Natural killer cell (primary cell): ENCODE results near the gene DPP7. TPM values are rescaled to one million over a fixed set of nuclear protein-coding genes. Genes with fewer than 3 reads are reported as not detected.

Experiments used
- ATAC-seq, 3 donors: fragments of 150-1000 bp in 2 of 3; fragments of 200-7000 bp in 1 of 3; cut with Tn5 transposase; 1 replicate in 1 of 3; 2 replicates in 2 of 3; pipeline ENCODE4 v1.10.0; 2021; ENCODE audit warnings: mild to moderate bottlenecking in 2 of 3, moderate library complexity in 2 of 3
- DNase-seq, 2 donors: peaks; one replicate each; pipeline versions ENCODE4 v3.0.0 to v3.0.0-alpha.2; 2013 to 2021; ENCODE audit warnings: mixed read lengths in 1 of 2
- H3K27ac ChIP-seq: one replicate; pipeline ENCODE4 v1.5.1; 2013; ENCODE audit warnings: mild to moderate bottlenecking, low read length
- H3K27me3 ChIP-seq: one replicate; pipeline ENCODE4 v1.6.1; 2013; ENCODE audit warnings: low read length; ENCODE audit not compliant: control insufficient read depth, insufficient read depth
- H3K36me3 ChIP-seq: one replicate; pipeline ENCODE4 v1.6.1; 2013; ENCODE audit warnings: low read length; ENCODE audit not compliant: control insufficient read depth, insufficient read depth
- H3K4me1 ChIP-seq: one replicate; pipeline ENCODE4 v1.6.1; 2013; ENCODE audit warnings: low read length; ENCODE audit not compliant: control insufficient read depth, insufficient read depth
- H3K4me3 ChIP-seq: one replicate; pipeline ENCODE4 v1.5.1; 2013; ENCODE audit warnings: low read length
- H3K9me3 ChIP-seq: one replicate; pipeline ENCODE4 v1.6.1; 2013; ENCODE audit warnings: low read length; ENCODE audit not compliant: control insufficient read depth, insufficient read depth
- H3K27ac Mint-ChIP-seq, 2 donors: one replicate each; pipeline ENCODE4 v1.8.0; 2022; ENCODE audit warnings: mild to moderate bottlenecking in 2 of 2, mixed read lengths in 2 of 2, moderate library complexity in 1 of 2
- H3K27me3 Mint-ChIP-seq, 2 donors: one replicate each; pipeline ENCODE4 v1.8.0; 2022; ENCODE audit warnings: low read depth in 2 of 2, mixed read lengths in 2 of 2
- H3K36me3 Mint-ChIP-seq: one replicate; pipeline ENCODE4 v1.8.0; 2022; ENCODE audit warnings: mixed read lengths
- H3K4me1 Mint-ChIP-seq, 2 donors: one replicate each; pipeline ENCODE4 v1.8.0; 2022; ENCODE audit warnings: mixed read lengths in 2 of 2
- H3K4me3 Mint-ChIP-seq: one replicate; pipeline ENCODE4 v1.8.0; 2022; ENCODE audit warnings: mild to moderate bottlenecking, moderate library complexity, mixed read lengths
- H3K9me3 Mint-ChIP-seq, 2 donors: one replicate each; pipeline ENCODE4 v1.8.0; 2022; ENCODE audit warnings: mixed read lengths in 2 of 2
- WGBS: methylation state at CpG from one replicate; pipeline ENCODE4 v1.1.7; 2013; ENCODE audit warnings: missing lambda C conversion rate; ENCODE audit not compliant: insufficient coverage; 5-methylcytosine and 5-hydroxymethylcytosine counted together
- intact Hi-C: fragments of 100-400 bp; cut with micrococcal nuclease; formaldehyde crosslinking; loops from one replicate; pipeline ENCODE4 v1.14.2; 2022
- total RNA-seq, 4 donors: library from RNA; stranded (reverse); fragments of 120-200 nt in 1 of 4; gene quantifications; one replicate each; pipeline versions ENCODE4 v1.2.3 to v1.2.4, GENCODE V29; 2013 to 2022
- TF ChIP-seq, protein P1 (sequence below): fragments of 200-600 bp; IDR thresholded peaks from one replicate; pipeline ENCODE4 v1.8.0; 2022; ENCODE audit warnings: antibody characterized with exemption

Gene DPP7
- total RNA-seq, 3 donors from 2014 or later (not counting 1 experiment from before 2014, with no cell fraction given): 233 to 264 (median 251) TPM

DNA sequence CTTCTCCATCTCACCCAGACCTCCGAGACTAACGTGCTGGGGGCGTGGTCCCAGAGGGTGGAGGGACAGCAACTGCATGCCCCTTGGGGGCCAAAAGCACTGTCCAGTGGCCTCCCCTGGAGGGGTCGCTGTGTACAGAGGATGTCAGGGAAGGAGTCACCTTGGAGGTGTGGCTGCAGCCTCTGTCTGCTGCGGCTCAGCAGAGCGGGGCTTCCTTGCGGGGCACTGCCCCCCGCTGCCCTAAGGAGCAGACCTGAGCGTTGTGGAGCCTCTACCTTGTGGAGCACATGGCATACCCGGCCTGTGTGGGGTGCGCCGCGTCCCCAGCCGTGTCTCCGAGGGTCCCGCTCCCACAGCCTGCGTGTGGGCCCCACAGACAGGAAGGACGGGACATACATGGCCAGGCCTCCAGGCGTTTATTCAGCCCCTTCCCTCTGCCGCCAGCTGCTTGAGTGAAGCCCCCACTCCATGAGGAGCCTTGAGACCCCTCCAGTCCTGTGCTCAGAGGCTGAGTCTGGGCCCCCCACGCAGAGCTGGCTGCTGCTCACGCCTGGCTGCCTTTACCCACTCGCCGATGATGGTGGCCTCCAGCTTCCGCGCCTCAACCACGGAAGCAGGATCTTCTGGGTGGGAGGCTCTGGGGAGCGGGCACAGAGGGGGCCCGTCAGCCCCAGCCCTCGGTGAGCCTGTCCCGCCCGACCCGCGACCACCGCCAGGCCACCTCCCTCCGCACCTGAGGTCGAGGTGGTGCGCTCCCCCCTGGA, 4.2 kb downstream of the DPP7 start:
- Histone ChIP-seq H3K4me3 (no peak overlapping the region), H3K27ac (no peak overlapping the region), H3K27me3 (no peaks in the 10 kb centered on the region), H3K9me3 (no peaks in the 10 kb centered on the region), H3K36me3 (peaks cover 56% of the 10 kb centered on the region), H3K4me1 (peaks cover 17% of the 10 kb centered on the region)
- no peaks in the 10 kb centered on the region for H3K36me3 Mint-ChIP-seq
- H3K4me3 Mint-ChIP-seq: peak overlapping the region; percentile 64
- H3K4me1 Mint-ChIP-seq: no peaks in the 10 kb centered on the region
- ATAC-seq: no peak
- TF ChIP-seq, protein P1, sequence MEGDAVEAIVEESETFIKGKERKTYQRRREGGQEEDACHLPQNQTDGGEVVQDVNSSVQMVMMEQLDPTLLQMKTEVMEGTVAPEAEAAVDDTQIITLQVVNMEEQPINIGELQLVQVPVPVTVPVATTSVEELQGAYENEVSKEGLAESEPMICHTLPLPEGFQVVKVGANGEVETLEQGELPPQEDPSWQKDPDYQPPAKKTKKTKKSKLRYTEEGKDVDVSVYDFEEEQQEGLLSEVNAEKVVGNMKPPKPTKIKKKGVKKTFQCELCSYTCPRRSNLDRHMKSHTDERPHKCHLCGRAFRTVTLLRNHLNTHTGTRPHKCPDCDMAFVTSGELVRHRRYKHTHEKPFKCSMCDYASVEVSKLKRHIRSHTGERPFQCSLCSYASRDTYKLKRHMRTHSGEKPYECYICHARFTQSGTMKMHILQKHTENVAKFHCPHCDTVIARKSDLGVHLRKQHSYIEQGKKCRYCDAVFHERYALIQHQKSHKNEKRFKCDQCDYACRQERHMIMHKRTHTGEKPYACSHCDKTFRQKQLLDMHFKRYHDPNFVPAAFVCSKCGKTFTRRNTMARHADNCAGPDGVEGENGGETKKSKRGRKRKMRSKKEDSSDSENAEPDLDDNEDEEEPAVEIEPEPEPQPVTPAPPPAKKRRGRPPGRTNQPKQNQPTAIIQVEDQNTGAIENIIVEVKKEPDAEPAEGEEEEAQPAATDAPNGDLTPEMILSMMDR: no peak
- intact Hi-C loops: no loop called here
- H3K27ac Mint-ChIP-seq: no peak overlapping the region
- H3K9me3 Mint-ChIP-seq: no peaks in the 10 kb centered on the region
- H3K27me3 Mint-ChIP-seq: no peaks in the 10 kb centered on the region
- WGBS: 93% methylated on average over 38 of the region's 38 CpGs
- DNase-seq: no peak

DNA sequence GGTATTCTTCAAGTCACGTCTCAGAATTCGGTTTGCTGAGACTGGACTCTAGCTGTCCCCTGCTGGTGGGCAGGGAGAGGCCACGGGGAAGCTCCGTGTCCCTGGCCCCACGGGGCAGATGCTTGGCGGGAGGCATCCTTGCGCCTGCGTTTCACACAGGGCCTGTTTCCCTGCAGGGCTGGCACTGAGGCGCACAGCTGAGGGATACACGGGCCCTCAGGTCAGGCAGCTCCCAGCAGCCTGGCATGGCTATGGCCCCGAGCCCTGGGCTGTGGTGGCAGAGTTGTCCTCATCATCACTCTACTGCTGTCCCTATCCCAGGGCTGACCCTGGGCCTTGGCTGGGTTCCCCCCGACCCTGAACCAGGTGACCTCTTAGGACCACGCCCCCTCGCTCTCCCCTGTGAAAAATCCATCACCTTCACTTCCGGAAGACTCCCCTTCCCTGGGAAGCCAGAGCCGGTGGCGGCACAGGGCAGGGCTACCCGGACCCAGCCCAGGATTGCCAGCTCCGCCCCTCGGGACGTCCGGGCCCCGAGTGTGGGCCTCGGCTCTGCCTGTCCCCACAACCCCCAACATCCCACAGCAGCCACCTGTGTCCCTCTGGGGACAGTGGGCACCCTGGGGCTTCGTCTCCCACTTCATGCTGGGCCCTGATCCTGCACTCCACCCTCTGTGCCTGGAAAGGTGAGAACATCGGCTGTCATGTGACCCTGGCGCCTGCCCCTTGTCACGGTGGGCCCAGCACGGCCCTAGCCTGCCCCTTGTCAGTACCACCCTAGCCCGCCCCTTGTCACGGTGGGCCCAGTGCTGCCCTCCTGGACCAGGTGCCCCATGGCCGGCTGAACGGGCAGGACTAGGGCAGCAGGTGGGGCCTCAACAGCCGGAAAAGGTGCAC, 5.0 kb downstream of the DPP7 start:
- Histone ChIP-seq H3K9me3 (no peaks in the 10 kb centered on the region), H3K4me1 (peaks cover 11% of the 10 kb centered on the region), H3K4me3 (no peak overlapping the region), H3K27me3 (no peaks in the 10 kb centered on the region), H3K36me3 (peaks cover 62% of the 10 kb centered on the region), H3K27ac (no peak overlapping the region)
- DNase-seq (no peak), ATAC-seq (no peak)
- H3K36me3 Mint-ChIP-seq: no peaks in the 10 kb centered on the region
- intact Hi-C loops: loop anchor here (2.0 kb wide), 1 partner anchor 41 kb away; no protein-coding TSS in a partner anchor
- H3K4me3 Mint-ChIP-seq: no peak overlapping the region
- no peaks in the 10 kb centered on the region for H3K27me3 Mint-ChIP-seq
- WGBS: 89% methylated on average over 34 of the region's 34 CpGs
- TF ChIP-seq, protein P1: no peak
- no peaks in the 10 kb centered on the region for H3K9me3 Mint-ChIP-seq
- no peak overlapping the region for H3K27ac Mint-ChIP-seq
- no peaks in the 10 kb centered on the region for H3K4me1 Mint-ChIP-seq

GRCh38 chr9:137108608-137109249, 5.8 kb downstream of the DPP7 start:
- Mint-ChIP-seq H3K27me3 (no peaks in the 10 kb centered on the region), H3K4me3 (no peak overlapping the region)

More at GRCh38 chr9:137108608-137109249, 5.8 kb downstream of the DPP7 start:
- H3K36me3 Mint-ChIP-seq: no peaks in the 10 kb centered on the region
- 91% methylated on average over 29 of the region's 29 CpGs for WGBS
- no peak overlapping the region for H3K27ac Mint-ChIP-seq
- peaks cover 67% of the 10 kb centered on the region for H3K36me3 ChIP-seq
- H3K4me1 ChIP-seq: peaks cover 11% of the 10 kb centered on the region
- no peak overlapping the region for H3K27ac ChIP-seq
- no peaks in the 10 kb centered on the region for H3K4me1 Mint-ChIP-seq
- intact Hi-C loops: loop anchor here (2.0 kb wide), 1 partner anchor 42 kb away; no protein-coding TSS in a partner anchor
- DNase-seq (no peak), ATAC-seq (no peak)
- H3K4me3 ChIP-seq: no peak overlapping the region
- no peaks in the 10 kb centered on the region for H3K9me3 ChIP-seq
- H3K27me3 ChIP-seq: no peaks in the 10 kb centered on the region
- H3K9me3 Mint-ChIP-seq: no peaks in the 10 kb centered on the region
- TF ChIP-seq, protein P1: no peak
